SK-MEL-5 (cell line): Measurements from ENCODE around the gene ZSCAN31. TPM values are rescaled to one million over a fixed set of nuclear protein-coding genes. Genes with fewer than 3 reads are reported as not detected.
A peak's percentile ranks its signal among the peaks of the same experiment; 100 is the strongest.

Source experiments
- DNase-seq: peaks from one replicate; pipeline ENCODE4 v3.0.0-alpha.2; 2016; ENCODE audit warnings: low read depth, low spot score
- in situ Hi-C: cut with HindIII; loops from 2 replicates; pipeline ENCODE4 v1.10.0; 2016; ENCODE audit warnings: low sequenced_read_pairs, high pct_unique_total_duplicates, low pct_unique_long_range_greater_than_20kb
- small RNA-seq, 2 experiments: library from RNA; depleted of rRNA; stranded (forward); fragments of <200 nt; gene quantifications; one replicate each; pipeline ENCODE3, GENCODE V24; 2014
- total RNA-seq: library from RNA; depleted of rRNA; stranded (reverse); fragments of >200 nt; shearing (Covaris generic); gene quantifications from 2 replicates; pipeline ENCODE4 v1.2.3, GENCODE V29; 2014; rRNA removed

Gene ZSCAN31
- total RNA-seq, 1 experiment from 2014 or later: 4.3 TPM

- in situ Hi-C loops: no loop called here
- DNase-seq: peak; percentile 69
These were observed 54.5 kb downstream of the ZSCAN31 start, which contains the start of gene PGBD1 for GRCh38 chr6:28281288-28282064. TSS of gene PGBD1 (plus strand) at chr6:28281572. CDS start at chr6:28283814, 2,242 bp downstream.

GRCh38 chr6:28280595-28281287 is 55.2 kb downstream of the ZSCAN31 start:
- in situ Hi-C loops: no loop called here
- DNase-seq: no peak

GRCh38 chr6:28277746-28278145 is 58.2 kb downstream of the ZSCAN31 start:
- in situ Hi-C loops: no loop called here
- no peak for DNase-seq

- in situ Hi-C loops: no loop called here
- DNase-seq: no peak
These were observed 61.1 kb downstream of the ZSCAN31 start for GRCh38 chr6:28274888-28275287.

Small RNA genes within 50 kb of the gene (small RNA-seq; reads per million reads assigned to genes)
- 0 reads per million in 2 experiments for gene AL021997.1
- 0 reads per million in 2 experiments for gene AL021997.2

Other genes with a start within 250 kb of the ZSCAN31 start
- gene ZSCAN16, start 211.5 kb downstream of the ZSCAN31 start, total RNA-seq: 1.7 and 2.1 TPM in 2 replicates
- gene ZKSCAN8, start 194.3 kb downstream of the ZSCAN31 start, total RNA-seq: 12.7 and 12.9 TPM in 2 replicates
- 9.0 and 9.9 TPM in 2 replicates for gene ZSCAN9, start 110.9 kb downstream of the ZSCAN31 start, total RNA-seq
- 3.5 and 4.6 TPM in 2 replicates for gene ZKSCAN4, start 83.9 kb downstream of the ZSCAN31 start, total RNA-seq
- not detected in 2 replicates for gene NKAPL, start 76.9 kb downstream of the ZSCAN31 start, total RNA-seq
- gene ZSCAN26, start 69.0 kb downstream of the ZSCAN31 start, total RNA-seq: 9.3 and 11.3 TPM in 2 replicates
- gene PGBD1, start 54.6 kb downstream of the ZSCAN31 start, total RNA-seq: 3.2 and 4.1 TPM in 2 replicates
- gene ZKSCAN3, start 13.8 kb upstream of the ZSCAN31 start, total RNA-seq: 4.0 TPM in 2 replicates
- 1.6 and 1.8 TPM in 2 replicates for gene ZSCAN12, start 63.6 kb upstream of the ZSCAN31 start, total RNA-seq
- 1.9 and 4.6 TPM in 2 replicates for gene ZSCAN23, start 107.3 kb upstream of the ZSCAN31 start, total RNA-seq
- gene GPX6, start 179.6 kb upstream of the ZSCAN31 start, total RNA-seq: not detected in 2 replicates
- not detected in 2 replicates for gene GPX5, start 189.7 kb upstream of the ZSCAN31 start, total RNA-seq